Liver (tissue), 3 donors: ENCODE results near the gene BDKRB1.

Experiments used
- CTCF ChIP-seq: fragments of 150-350 bp; IDR thresholded peaks from 2 replicates; pipeline ENCODE4 v1.5.1; 2017; ENCODE audit warnings: improper control_type of control experiment, low read depth, low read length; ENCODE audit not compliant: missing input control
- GABPA ChIP-seq, 2 donors: IDR thresholded peaks in 1 of 2; conservative IDR thresholded peaks in 1 of 2; 2 replicates each; pipeline ENCODE4 v1.6.1; 2016; ENCODE audit warnings: antibody characterized with exemption in 2 of 2, mild to moderate bottlenecking in 1 of 2, moderate library complexity in 1 of 2
- RAD21 ChIP-seq, 2 donors: IDR thresholded peaks; 2 replicates each; pipeline ENCODE4 v1.6.1; 2016; ENCODE audit warnings: antibody characterized with exemption in 2 of 2, mild to moderate bottlenecking in 2 of 2
- SP1 ChIP-seq: IDR thresholded peaks from 2 replicates; pipeline ENCODE4 v1.6.1; 2018; ENCODE audit warnings: antibody characterized with exemption, mild to moderate bottlenecking
- YY1 ChIP-seq: IDR thresholded peaks from 2 replicates; pipeline ENCODE4 v1.6.1; 2016; ENCODE audit warnings: antibody characterized with exemption, mild to moderate bottlenecking
- TF ChIP-seq, protein P1 (sequence below): IDR thresholded peaks from 2 replicates; pipeline ENCODE4 v1.6.1; 2016; ENCODE audit warnings: antibody characterized with exemption
- donor health status: healthy.
- donor health status: healthy.

DNA sequence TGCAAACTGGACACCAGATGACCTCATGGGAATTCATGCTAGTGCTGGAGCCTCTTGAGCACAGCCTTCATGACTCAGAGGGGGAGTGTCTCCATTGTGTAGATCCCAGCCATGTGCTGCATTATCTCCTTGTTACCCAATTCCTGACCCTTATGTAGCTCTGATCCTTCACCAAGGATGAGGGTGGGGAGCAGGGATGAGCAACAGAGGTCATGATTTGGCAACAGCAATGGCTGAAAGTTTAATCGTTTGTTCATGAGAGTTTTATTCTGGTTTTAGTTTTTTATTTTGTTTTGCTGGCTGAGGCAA lies 9.5 kb upstream of the BDKRB1 start:
- TF ChIP-seq GABPA (IDR thresholded peaks at IDR 0.05 in 1 of 2, conservative IDR thresholded peaks at IDR 0.05 in 1 of 2): no peak
- TF ChIP-seq CTCF: no peak
- no peak for TF ChIP-seq YY1
- TF ChIP-seq, protein P1, sequence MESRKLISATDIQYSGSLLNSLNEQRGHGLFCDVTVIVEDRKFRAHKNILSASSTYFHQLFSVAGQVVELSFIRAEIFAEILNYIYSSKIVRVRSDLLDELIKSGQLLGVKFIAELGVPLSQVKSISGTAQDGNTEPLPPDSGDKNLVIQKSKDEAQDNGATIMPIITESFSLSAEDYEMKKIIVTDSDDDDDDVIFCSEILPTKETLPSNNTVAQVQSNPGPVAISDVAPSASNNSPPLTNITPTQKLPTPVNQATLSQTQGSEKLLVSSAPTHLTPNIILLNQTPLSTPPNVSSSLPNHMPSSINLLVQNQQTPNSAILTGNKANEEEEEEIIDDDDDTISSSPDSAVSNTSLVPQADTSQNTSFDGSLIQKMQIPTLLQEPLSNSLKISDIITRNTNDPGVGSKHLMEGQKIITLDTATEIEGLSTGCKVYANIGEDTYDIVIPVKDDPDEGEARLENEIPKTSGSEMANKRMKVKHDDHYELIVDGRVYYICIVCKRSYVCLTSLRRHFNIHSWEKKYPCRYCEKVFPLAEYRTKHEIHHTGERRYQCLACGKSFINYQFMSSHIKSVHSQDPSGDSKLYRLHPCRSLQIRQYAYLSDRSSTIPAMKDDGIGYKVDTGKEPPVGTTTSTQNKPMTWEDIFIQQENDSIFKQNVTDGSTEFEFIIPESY: no peak
- no peak for TF ChIP-seq RAD21 (IDR thresholded peaks at IDR 0.05)
- TF ChIP-seq SP1: no peak
